HG02678 (cell line): ENCODE data around the gene PARVB.

Experiments used
- ATAC-seq: cut with Tn5 transposase; IDR thresholded peaks from one replicate; pipeline ENCODE4 v1.9.1; 2021; ENCODE audit warnings: mild to moderate bottlenecking, moderate library complexity; ENCODE audit not compliant: unreplicated experiment

PARVB gene

DNA sequence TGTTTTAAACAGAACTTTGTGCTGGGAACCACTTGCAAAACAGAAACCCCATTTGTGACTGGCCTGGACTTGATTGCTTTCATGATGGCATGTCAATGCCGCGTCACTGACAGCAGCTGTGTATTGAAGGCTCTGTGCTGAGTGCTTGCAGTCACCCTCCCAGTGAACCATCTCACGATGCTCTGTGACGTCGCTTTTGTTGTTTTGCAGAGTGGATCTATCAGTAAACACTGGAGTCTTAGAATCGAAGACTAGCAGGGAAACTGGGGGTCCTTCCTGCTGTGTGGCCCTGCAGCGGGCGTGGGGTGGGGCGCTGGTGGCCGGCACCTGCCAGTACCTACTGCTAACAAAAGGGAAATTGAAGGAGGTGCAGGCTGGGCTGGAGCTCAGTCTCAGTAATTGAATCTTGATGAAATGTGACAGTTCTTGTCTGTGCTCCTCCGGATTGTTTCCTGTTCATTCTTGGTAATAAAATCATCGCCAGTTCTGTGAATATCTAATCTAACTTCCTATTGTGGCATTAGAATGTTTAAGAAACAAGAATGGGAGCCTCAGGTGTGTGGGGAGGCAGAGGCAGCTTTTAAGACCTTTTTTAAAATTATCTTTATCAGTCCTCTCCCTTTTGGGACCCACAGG, 106.1 kb downstream of the PARVB start:
- no peak for ATAC-seq

DNA sequence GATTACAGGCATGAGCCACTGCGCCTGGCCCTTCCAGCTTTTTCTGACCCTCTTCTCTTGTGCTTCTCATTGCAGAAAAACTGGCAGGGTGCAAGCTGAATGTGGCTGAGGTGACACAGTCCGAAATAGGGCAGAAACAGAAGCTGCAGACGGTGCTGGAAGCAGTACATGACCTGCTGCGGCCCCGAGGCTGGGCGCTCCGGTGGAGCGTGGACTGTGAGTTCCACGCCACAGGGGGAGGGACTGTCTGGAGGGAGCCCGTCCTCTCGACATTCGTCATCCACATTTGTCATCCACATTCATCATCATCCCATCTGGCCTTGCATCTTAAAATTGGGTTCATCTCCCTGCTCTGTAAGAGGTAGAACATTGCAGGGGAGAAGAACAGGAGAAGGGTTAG, 107.3 kb downstream of the PARVB start:
- no peak for ATAC-seq

DNA sequence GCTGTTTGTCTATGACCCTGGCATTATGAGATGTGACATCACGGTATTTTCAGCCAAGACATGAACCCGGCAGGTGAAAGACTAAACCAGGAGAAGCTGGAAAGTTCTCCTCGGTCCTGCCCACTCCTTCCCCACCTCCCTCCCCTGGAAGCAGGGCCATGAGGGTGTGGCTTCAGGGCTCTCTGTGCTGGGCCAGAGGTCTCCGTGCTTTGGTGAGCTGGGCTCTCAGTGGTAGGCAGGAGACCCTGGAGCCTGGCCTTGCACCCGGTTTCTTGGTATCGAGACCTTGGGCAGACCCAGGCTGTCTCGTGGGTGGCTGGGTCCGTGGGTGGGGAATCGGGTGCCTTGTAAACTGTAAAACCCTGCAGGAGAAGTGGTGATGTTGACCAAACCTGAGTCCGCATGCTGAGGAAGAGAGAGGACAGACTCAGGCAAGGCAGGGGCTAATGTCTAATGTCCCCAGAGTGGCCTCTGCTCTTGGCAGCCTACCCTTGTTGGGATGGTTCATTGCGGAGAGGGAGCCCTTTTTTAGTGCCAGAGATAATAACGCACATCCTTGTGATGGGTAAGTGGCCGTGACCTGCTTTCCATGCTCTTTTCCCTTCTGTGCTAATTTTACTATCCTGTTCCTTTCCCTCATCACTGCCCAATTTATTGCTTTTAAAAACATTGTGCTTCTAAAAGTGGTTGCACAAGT, 108.0 kb downstream of the PARVB start:
- ATAC-seq, result no peak

DNA sequence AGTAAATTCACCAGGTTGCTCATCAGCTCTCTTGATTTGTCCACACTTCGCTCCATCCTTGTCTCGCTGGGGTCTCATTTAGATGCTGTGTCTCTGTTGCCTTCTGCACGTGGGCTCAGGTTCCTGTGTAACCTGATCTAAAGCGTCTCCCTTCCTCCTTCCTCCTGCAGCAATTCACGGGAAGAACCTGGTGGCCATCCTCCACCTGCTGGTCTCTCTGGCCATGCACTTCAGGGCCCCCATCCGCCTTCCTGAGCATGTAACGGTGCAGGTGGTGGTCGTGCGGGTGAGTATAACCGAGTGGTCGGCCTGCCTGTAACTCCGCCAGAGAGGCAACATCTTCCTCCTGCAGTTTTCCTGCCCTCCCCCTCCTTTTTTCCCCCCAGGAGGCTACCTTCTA, 108.6 kb downstream of the PARVB start:
- ATAC-seq, result no peak

DNA sequence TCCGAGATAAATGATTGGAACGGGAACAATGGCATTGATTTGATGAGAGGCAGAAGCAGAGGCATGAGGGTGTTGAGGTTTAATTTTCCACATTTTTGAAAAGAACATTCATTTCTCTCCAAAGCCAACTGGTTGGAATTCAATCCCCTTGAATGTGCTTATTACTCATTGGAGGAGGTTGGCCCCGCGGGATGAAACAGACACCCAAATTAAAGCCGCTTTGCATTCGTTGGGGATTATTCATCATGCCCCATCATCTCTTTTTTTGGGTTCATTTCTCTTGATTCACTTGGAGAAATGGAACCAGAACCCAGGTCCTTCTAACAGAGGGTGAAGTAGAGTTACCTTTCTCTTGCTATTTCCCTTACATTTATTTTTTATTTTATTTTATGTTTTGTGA, 109.1 kb downstream of the PARVB start:
- ATAC-seq, result no peak

DNA sequence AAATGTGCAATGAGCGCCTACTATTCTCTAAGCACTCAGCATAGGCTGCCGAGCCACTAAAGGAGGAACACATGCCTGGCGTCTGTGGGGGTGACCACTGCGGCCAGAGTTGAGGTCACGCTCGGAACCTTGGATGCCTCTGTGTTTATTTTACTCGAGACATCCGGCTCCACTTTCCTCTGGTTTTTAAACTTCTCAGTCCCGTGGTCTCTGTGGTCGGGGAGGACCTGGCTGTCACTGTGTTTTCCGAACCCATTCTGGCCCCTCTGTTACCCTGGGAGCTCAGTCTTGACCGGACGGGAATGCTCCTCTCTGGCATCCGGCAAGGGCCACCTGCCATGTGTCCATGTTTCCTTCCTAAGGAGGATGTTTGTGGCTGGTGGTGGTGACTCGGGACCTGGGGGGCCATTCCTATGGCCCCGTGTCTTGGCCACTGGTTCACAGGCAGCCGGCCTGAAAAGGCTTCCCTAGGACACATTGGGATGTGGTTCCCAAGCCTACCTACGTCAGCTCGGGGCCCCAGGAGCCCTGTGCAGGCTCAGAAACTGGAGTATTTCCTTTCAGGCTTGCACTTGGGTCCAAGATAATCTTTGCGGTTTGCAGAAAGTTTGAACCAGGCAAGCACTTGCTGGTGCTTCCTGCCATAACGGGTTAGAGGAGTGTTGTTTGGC, 109.9 kb downstream of the PARVB start:
- ATAC-seq, result no peak

DNA sequence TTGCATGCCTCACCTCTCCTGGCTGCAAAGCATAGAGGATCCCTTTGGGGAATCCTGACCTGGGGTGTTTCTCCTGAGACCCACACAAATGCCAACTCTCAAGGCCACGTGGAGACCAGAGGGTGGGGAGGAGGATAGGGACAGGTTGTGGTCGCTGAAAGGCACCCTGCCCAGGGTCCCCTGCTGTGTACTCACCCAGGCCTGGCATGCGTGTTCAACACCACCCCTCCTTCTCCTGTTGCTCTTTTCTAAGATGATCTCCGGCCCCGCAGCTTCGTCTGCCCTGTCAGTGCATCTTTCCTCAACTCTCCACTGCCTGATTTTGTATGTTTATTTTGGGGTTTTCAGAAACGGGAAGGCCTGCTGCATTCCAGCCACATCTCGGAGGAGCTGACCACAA, 112.0 kb downstream of the PARVB start:
- ATAC-seq, result no peak

DNA sequence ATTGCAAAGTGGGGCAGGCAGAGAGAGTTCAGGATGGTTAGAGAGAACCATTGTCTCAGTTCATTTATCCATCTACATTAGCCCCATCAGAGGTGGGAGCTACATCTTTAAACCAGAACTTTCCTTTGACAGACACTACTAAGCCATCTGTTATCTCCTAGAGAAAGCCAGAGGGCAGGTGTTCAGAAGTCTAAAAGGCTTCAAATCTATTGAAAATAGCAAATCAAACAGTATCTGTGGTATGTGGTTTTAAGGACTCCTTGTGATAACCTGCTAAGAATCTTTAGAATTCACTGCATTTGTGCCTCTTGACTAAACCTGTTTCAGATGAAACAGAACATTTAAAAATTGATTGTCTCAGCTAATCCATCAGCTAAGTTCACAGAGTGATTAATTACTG, 112.7 kb downstream of the PARVB start:
- ATAC-seq, result no peak

DNA sequence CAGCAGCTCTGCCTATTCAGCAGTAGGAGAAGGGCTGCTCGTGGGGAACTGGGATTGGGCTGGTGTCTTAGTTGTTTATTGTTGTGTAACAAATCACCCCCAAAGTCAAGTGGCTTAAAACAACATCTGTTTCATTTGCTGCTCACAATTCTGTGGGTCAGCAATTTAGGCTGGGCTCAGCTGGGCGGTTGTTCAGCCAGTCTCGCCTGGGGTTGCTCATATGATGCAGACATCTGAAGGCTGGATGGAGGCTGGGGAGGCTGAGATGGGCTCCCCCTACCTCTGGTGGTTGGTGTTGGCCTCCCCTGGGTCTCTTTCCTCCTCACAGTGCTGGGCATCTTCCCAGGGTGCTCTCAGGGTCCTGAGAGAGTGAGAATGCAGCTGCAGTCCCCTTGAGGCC, 113.3 kb downstream of the PARVB start:
- no peak for ATAC-seq

DNA sequence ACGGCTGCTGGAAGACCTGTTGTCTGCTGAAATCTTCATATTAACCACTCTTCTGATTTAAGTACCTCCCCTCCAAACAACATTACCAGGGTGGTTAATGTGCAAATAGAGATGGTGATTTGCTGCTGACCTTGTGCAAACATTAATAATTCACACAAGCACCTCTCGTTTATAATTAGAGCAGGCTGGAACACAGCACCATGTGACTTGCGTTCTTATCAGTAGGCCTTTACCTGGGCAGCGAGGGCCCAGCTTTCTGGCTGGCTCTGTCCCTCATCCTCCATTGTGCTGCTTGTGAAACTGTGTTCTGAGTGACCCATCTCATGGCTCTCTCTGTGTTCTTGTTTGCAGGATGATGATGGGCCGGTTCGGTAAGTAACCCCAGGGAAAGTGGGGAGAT, 115.7 kb downstream of the PARVB start:
- no peak for ATAC-seq

DNA sequence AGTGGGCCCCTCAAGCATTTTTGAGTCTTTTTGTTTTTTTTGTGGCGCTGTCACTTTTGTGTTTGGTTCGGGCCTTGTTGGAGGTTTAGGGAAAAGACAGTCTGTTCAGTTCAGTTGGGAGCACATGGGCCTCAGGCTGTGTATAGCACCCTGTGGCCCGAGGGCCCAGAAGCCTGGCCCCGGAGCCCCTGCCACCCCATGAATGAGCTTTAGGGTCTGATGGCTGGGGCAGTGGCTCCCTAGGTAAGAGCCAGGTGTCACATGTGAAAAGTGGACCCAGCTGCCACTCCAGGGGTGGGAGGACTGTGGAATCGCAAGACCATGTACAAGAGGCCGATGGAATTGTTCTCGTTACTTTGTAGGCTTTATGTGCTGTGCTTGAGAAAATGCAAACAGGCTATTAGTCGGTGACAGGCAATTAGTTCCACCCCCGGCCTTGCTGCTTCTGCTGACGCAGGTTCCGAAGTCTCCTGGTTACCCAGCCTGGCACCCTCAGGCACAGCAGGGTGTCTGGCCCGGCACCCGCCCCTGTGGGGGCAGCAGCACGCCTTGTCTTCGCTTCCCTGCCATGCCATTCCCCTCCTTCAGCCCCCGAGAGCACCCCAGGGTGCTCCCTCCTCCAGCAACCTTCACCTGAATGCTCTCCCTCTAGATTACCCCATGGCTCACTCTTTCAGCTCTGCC, 118.5 kb downstream of the PARVB start:
- ATAC-seq, result no peak

DNA sequence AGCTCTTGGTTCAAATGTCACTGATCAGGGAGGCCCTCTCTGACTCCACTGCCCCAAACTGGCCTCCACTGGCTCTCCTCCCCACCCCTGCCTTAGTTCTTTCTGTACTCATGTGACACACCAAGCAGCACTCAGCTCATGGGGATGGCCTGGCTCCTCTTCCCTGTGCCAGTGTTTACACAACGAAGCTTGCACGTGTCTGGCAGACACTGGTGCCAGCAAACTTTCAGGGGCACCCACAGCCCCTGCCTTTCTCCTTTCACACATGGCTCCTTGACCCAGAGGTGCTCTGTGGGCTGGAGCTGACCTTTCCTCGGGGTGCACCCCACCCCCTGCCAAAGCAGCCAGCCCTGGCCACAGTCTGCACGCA, 119.0 kb downstream of the PARVB start:
- no peak for ATAC-seq

DNA sequence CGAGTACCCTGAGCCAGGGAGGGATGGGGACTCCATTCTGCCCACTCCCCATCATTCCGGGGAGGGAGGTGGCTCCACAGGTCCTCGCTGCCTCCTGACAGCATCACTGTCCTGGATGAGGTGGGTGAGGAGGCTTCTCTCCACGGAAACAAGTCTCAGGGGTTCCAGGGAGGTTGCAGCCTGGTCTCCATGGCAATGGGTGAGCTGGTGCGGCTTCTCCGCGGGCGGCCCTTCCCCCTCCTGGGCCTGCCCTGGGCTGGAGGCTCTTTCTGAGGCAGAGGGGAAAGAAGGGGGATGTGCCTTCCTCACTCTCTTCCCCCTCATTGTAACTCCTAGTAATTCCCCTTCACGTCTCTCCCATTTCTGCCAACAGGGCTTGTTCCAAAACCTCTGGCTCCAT, 119.5 kb downstream of the PARVB start:
- ATAC-seq, result no peak

DNA sequence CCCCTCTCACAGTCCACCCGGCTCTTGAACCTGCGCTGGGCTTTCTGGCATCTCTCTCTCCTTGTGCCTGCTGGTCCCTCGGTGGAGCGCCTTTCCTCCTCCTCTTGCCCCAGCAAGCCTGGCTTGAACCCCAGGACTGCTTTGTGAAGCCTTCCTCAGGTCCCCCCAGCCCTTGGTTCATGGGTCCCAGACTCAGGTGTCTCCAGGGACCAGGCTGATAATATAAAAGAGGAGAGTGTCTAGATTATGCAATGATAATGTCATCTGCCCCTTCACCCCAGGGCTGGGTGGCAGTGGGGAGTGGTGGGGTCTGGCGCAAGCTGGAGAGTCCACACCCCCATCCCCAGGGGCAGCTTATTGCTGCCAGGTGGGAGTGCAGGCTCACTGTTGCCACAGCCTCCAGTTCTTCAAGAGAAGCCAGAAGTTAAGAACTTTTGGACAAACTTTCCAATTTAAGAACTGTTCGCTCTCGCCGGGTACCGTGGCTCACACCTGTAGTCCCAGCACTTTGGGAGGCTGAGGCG, 120.0 kb downstream of the PARVB start:
- ATAC-seq, result no peak

DNA sequence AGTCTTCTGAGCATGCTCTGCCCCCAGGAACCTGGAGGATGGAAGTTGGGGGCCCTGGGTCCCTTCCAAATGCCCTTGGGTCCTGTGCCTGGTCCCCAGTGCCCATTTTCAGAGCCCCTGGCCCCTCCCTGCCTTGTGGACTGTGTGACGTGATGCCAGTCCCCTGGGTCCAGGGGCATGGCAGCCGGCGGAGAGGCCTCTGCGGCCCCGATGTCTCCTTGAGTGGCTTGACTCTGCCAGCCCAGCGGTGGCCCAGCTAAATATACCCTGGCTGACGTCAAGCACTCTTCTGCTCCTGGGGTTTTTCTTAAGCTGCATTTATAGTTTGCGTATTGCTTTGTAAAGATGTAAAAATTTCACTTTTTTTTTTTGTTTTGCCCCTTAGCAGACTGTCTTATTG, 121.4 kb downstream of the PARVB start:
- ATAC-seq, result no peak

DNA sequence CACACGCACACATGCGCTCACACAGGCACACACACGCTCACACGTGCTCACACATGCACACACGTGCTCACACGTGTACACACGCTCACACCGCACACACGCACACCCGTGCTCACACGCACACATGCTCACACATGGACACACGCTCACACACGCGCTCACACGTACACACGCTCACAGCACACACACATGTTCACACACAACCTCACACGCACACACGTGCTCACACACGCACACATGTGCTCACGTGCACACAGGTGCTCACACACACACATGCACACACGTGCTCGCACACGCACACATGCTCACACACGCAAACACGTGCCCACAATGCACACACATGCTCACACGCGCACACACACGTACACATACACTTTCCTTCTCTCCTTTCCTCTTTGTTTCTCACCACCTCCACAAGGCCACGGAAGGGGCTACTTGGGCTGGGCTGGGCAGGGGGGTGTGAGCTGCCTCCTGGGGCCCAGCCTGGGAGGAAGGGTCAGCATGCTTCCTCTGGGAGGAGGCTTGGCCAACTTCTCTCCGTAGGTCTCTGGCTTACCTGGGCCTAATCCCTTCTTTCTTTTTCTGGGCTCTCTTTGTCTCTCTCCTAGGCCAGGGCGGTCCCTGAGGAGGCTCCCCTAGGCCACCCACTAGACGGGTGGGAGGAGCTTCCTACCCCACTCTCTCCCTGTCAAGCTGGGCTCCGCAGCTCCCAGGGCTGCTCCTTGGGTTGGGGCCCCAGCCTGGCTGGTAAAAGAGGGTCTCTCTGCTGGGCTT, 122.2 kb downstream of the PARVB start:
- ATAC-seq, result no peak

DNA sequence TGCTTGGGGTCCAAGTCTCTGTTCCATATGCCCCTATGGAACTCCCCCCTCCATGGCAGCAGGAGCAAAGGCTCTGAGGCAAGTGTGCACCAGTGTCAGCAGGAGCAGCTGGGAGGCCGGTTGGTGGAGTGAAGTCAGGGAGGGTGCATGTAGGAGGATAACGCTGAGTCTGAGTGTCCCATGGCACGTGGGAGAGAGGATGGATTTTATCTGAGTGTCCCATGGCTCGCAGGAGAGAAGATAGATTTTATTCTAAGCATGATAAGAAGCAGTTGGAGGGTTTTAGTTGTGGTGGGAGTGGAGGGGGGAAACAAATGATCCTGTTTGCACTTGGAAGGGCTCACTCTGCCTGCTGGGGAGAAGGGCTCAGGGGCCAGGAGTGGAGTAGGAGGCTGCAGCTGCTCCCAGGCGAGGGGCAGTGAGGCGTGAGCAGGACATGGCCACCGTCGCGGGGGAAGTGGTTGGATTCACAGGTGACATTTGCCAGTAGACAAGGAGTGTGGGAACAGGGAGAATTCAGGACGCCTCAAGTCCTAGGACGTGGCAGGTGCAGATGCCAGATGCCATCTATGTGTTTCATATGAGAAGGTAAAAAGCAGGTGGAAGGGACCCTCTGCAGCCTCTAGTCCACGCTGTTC, 123.0 kb downstream of the PARVB start:
- no peak for ATAC-seq

DNA sequence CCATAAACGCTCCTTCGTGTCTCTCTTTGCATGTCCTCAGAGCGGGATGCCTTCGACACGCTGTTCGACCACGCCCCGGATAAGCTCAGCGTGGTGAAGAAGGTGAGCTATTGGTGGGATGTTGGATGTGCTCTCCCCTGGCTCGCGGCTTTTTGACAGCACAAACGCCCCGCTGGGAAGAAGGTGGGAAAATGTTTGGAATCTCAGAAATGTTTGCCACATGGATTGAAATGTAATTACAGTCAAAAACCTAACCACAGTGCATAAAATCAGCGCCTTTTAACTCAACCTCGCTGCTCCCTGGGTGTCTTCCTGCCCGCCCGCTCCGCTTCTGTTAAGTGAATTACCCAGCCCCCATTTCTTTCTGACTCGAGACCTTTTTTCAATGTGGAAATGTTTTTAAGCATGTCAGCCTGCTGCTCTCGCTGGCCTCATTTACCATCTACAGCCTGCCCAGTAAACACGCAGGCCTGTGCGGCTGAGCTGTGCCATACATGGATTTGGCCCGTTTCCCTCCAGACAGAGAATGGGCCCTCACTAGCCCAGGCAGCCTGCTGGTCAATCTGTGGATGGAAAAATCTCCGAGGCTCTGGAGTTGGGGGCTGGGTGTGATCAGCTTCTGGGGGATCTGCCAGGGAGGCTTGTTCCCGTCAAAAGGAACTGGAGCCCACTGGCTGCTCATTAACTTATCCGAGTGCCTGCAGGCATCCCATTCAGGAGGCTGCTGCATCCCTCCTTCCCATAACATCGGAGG, 123.9 kb downstream of the PARVB start:
- no peak for ATAC-seq

DNA sequence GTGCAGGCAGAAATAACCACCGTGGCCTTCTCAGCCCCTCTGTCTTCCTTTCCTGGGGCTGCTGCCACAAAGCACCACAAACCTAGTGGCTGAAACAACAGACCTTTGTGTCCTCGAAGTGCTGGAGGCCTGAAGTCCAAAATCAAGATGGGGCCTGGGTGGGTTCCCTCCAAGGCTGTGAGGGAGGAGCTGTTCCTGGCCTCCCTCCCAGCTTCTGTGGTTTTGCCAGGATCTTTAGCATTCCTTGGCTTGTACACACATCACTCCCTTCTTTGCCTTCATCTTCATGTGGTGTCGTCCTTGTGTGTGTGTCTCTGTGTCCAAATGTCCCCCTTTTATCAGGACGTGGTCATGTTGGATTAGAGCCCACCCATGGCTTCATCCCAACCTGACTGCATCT, 127.6 kb downstream of the PARVB start:
- ATAC-seq, result no peak

DNA sequence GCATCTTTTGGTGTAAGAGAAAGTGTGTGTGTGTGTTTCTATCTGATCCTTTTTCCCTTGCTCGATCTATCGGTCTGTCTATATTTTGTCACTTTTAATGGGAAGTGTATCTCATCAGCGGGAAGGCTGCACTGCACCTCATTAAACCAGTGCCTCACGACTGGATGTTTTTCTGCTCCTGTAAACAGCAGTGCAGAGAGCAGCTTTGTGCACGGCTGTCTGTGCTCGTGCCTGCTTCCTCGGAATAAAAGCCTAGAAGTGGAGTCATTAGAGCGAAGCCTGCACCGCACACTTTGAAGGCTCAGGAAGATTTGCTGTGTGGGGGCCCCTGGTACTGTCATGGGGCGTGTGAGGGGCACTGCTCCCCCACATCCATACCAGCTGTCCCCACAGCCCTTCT, 129.6 kb downstream of the PARVB start:
- no peak for ATAC-seq
